Smooth muscle cell (in vitro differentiated cells): Measurements from ENCODE around the gene ARHGEF25. TPM values are rescaled to one million over a fixed set of nuclear protein-coding genes. Genes with fewer than 3 reads are reported as not detected.
A peak's percentile ranks its signal among the peaks of the same experiment; 100 is the strongest.

ENCODE experiments used
- DNase-seq: peaks from one replicate; lab custom pipeline; 2025; ENCODE audit not compliant: unreplicated experiment; lab: John Stamatoyannopoulos, UW
- H2AFZ ChIP-seq: fragments of 200-600 bp; sonication (generic); 2 replicates; pipeline ENCODE4 v1.6.0; 2016; ENCODE audit warnings: antibody characterized with exemption, low read depth, mild to moderate bottlenecking
- H3F3A ChIP-seq: fragments of 200-600 bp; sonication (generic); 2 replicates; pipeline ENCODE4 v1.6.0; 2017; ENCODE audit warnings: antibody characterized with exemption, low read depth
- H3K27ac ChIP-seq: fragments of 200-600 bp; sonication (generic); 2 replicates; pipeline ENCODE4 v1.5.1; 2016; ENCODE audit warnings: low read depth, mild to moderate bottlenecking
- H3K27me3 ChIP-seq: fragments of 200-600 bp; sonication (generic); 2 replicates; pipeline ENCODE4 v1.6.1; 2016; ENCODE audit warnings: low read depth, mild to moderate bottlenecking
- H3K36me3 ChIP-seq: fragments of 200-600 bp; sonication (generic); 2 replicates; pipeline ENCODE4 v1.5.1; 2016; ENCODE audit warnings: low read depth
- H3K4me1 ChIP-seq: fragments of 200-600 bp; sonication (generic); 2 replicates; pipeline ENCODE4 v1.5.1; 2016; ENCODE audit warnings: low read depth
- H3K4me2 ChIP-seq: fragments of 200-600 bp; sonication (generic); 2 replicates; pipeline ENCODE4 v1.6.0; 2016; ENCODE audit warnings: mild to moderate bottlenecking
- H3K4me3 ChIP-seq: fragments of 200-600 bp; sonication (generic); 2 replicates; pipeline ENCODE4 v1.5.1; 2016; ENCODE audit warnings: mild to moderate bottlenecking
- H3K79me2 ChIP-seq: fragments of 200-600 bp; sonication (generic); 2 replicates; pipeline ENCODE4 v1.6.0; 2016; ENCODE audit warnings: low read depth, mild to moderate bottlenecking
- H3K9ac ChIP-seq: fragments of 200-600 bp; sonication (generic); 2 replicates; pipeline ENCODE4 v1.6.0; 2016; ENCODE audit warnings: low read depth
- H3K9me3 ChIP-seq: fragments of 200-600 bp; sonication (generic); replicated peaks from 2 replicates; pipeline ENCODE4 v1.5.1; 2016; ENCODE audit warnings: low read depth
- H4K20me1 ChIP-seq: fragments of 200-600 bp; sonication (generic); 2 replicates; pipeline ENCODE4 v1.6.0; 2016; ENCODE audit warnings: low read depth
- CTCF ChIP-seq: fragments of 200-600 bp; sonication (generic); IDR thresholded peaks from 2 replicates; pipeline ENCODE4 v1.5.1; 2017; ENCODE audit warnings: borderline replicate concordance, mild to moderate bottlenecking, antibody characterized with exemption; ENCODE audit not compliant: insufficient read depth, poor library complexity, severe bottlenecking
- WGBS: methylation state at CpG from one replicate; pipeline ENCODE4 v1.1.7; 2016; ENCODE audit warnings: low lambda C conversion rate; 5-methylcytosine and 5-hydroxymethylcytosine counted together
- polyA plus RNA-seq: library from polyadenylated mRNA; unstranded; fragments of >200 nt; fragmentation: Nextera tagmentation; extraction: Ambion mirVana; gene quantifications from 2 replicates; pipeline ENCODE4 v1.2.1, GENCODE V29; 2016
- total RNA-seq: library from RNA; depleted of rRNA; stranded (reverse); fragments of >200 nt; gene quantifications from 2 replicates; pipeline ENCODE4 v1.2.3, GENCODE V29; 2014

Gene ARHGEF25
- total and polyA plus RNA-seq, 2 experiments from 2014 or later = 3.8 to 13.9 TPM

- no peaks in the 10 kb centered on the region for H3K79me2 ChIP-seq
- no peak overlapping the region for H3K4me2 ChIP-seq
- peaks cover 12% of the 10 kb centered on the region for H3K4me1 ChIP-seq
- H2AFZ ChIP-seq = no peak overlapping the region
- H3K27ac ChIP-seq = no peak overlapping the region
- H3K4me3 ChIP-seq = no peak overlapping the region
- no peaks in the 10 kb centered on the region for H3K36me3 ChIP-seq
- H3F3A ChIP-seq = no peaks in the 10 kb centered on the region
- H3K27me3 ChIP-seq = peaks cover 96% of the 10 kb centered on the region
- TF ChIP-seq CTCF = no peak
- H3K9ac ChIP-seq = no peak overlapping the region
- H3K9me3 ChIP-seq = no peaks in the 10 kb centered on the region
- no peak for DNase-seq
- 76% methylated on average over 6 of the region's 6 CpGs for WGBS
- H4K20me1 ChIP-seq = no peaks in the 10 kb centered on the region
These were observed 19.7 kb downstream of the ARHGEF25 start for GRCh38 chr12:57630891-57631433.

GRCh38 chr12:57631566-57632072, 20.4 kb downstream of the ARHGEF25 start:
- H3F3A ChIP-seq = no peaks in the 10 kb centered on the region
- peaks cover 96% of the 10 kb centered on the region for H3K27me3 ChIP-seq
- H3K36me3 ChIP-seq = no peaks in the 10 kb centered on the region
- peaks cover 12% of the 10 kb centered on the region for H3K4me1 ChIP-seq
- no peak overlapping the region for H3K27ac ChIP-seq
- TF ChIP-seq CTCF = no peak
- DNase-seq = no peak
- 7% methylated on average over 26 of the region's 26 CpGs for WGBS
- no peaks in the 10 kb centered on the region for H3K9me3 ChIP-seq
- H3K4me3 ChIP-seq = peak overlapping the region; percentile 69
- peak overlapping the region; percentile 77 for H2AFZ ChIP-seq
- no peaks in the 10 kb centered on the region for H3K79me2 ChIP-seq
- peak overlapping the region; percentile 97 for H3K4me2 ChIP-seq
- no peaks in the 10 kb centered on the region for H4K20me1 ChIP-seq
- H3K9ac ChIP-seq = no peak overlapping the region

- Histone ChIP-seq H2AFZ (peak overlapping the region; percentile 94), H3K36me3 (no peaks in the 10 kb centered on the region), H3K79me2 (no peaks in the 10 kb centered on the region), H3K9ac (no peak overlapping the region), H4K20me1 (no peaks in the 10 kb centered on the region), H3K4me1 (peaks cover 12% of the 10 kb centered on the region), H3F3A (no peaks in the 10 kb centered on the region), H3K9me3 (no peaks in the 10 kb centered on the region), H3K4me3 (peak overlapping the region; percentile 69), H3K4me2 (peak overlapping the region; percentile 97), H3K27me3 (peaks cover 91% of the 10 kb centered on the region), H3K27ac (no peak overlapping the region)
- 2% methylated on average over 37 of the region's 67 CpGs for WGBS
- DNase-seq = no peak
- TF ChIP-seq CTCF = no peak
These were observed 21.1 kb downstream of the ARHGEF25 start for GRCh38 chr12:57632073-57632957.
